ENCODE data around the gene COL18A1. TPM values are rescaled to one million over a fixed set of nuclear protein-coding genes. Genes with fewer than 3 reads are reported as not detected.

Gene COL18A1
- total RNA-seq, 1 experiment from 2014 or later: 3.4 TPM

DNA sequence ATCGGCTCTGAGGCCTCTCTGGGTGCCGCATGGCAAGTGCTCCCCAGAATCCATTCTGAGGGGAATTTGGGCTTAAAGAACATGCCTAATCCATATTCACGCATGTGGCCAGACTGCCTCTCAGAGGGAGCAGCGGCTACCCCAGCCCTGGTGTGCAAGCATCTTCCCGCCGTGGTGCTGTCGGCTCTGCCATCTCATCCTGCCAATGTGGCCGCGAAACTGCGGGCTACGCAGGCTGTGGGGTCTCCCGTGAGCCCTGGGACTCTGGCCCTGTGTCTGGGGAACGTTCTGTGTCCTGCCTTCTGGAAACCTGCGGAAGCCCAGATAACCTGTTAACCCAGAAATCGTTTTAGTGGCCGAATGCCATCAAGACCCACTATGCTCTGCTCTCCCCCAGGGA lies 76.6 kb downstream of the COL18A1 start:
- ChIA-PET POLR2A (no interaction called here), CTCF (no interaction called here)
- TF ChIP-seq, protein P1, sequence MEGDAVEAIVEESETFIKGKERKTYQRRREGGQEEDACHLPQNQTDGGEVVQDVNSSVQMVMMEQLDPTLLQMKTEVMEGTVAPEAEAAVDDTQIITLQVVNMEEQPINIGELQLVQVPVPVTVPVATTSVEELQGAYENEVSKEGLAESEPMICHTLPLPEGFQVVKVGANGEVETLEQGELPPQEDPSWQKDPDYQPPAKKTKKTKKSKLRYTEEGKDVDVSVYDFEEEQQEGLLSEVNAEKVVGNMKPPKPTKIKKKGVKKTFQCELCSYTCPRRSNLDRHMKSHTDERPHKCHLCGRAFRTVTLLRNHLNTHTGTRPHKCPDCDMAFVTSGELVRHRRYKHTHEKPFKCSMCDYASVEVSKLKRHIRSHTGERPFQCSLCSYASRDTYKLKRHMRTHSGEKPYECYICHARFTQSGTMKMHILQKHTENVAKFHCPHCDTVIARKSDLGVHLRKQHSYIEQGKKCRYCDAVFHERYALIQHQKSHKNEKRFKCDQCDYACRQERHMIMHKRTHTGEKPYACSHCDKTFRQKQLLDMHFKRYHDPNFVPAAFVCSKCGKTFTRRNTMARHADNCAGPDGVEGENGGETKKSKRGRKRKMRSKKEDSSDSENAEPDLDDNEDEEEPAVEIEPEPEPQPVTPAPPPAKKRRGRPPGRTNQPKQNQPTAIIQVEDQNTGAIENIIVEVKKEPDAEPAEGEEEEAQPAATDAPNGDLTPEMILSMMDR (IDR thresholded peaks at IDR 0.05; ENCODE audit: unreplicated experiment): no peak
- no peak for DNase-seq (ENCODE audit: unreplicated experiment)
- BruUV-seq (replicated peaks): no TSS peak
- Mint-ChIP-seq H3K4me1 (ENCODE audit: insufficient read depth, unreplicated experiment) (no peaks in the 10 kb centered on the region), H3K4me3 (ENCODE audit: unreplicated experiment) (no peak overlapping the region), H3K27me3 (ENCODE audit: insufficient read depth, unreplicated experiment) (no peaks in the 10 kb centered on the region), H3K9me3 (ENCODE audit: unreplicated experiment) (no peaks in the 10 kb centered on the region), H3K27ac (ENCODE audit: low read depth, unreplicated experiment) (no peak overlapping the region), H3K36me3 (ENCODE audit: insufficient read depth, unreplicated experiment) (no peaks in the 10 kb centered on the region)
- intact Hi-C loops (cut with micrococcal nuclease): no loop called here

DNA sequence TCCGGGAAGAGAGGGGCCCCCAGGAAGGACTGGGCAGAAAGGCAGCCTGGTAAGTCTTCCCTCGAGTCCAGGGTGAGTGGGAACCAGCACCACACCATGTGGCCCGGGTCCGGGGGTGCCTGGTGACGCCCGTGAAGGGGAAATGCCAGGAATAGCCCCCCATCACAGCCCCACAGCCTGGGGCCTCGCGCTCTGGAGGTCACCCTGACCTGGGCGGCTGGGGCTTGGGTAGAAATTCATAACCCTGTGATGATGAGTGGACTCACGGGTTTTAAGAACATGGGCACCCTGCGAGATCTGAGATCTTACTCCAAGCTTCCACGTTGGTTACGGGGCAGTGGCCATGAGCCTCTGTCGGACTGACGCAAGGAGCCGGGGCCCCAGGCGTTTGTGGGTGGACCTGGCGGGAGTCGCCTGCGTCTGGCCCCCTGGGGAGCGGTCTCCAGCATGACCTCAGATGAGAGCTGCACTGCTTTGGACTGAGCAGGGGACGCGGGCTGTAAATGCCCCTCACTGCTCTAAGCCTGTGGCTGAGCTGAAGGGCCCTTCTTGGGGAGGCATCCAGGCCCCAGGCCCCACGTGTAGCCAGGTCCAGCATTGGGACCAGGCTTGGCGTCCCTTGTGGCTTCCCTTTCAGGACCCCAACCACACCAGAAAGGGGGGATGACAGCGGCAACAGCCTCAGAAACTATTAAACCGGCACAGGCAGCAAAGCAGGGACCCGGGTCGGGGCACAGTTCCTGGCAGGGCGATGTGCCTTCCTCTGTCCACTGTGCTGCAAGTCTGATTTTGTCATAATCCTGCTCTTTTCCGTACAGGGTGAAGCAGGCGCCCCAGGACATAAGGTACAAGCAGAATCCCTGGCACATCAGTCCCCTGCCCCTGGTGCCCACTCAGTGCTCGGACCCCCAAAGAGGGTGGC lies 77.3 kb downstream of the COL18A1 start:
- TF ChIP-seq, protein P1 (IDR thresholded peaks at IDR 0.05; ENCODE audit: unreplicated experiment): no peak
- no peaks in the 10 kb centered on the region for H3K4me1 Mint-ChIP-seq (ENCODE audit: insufficient read depth, unreplicated experiment)
- intact Hi-C loops (cut with micrococcal nuclease): no loop called here
- H3K27me3 Mint-ChIP-seq (ENCODE audit: insufficient read depth, unreplicated experiment): no peaks in the 10 kb centered on the region
- H3K4me3 Mint-ChIP-seq (ENCODE audit: unreplicated experiment): no peak overlapping the region
- H3K27ac Mint-ChIP-seq (ENCODE audit: low read depth, unreplicated experiment): no peak overlapping the region
- H3K9me3 Mint-ChIP-seq (ENCODE audit: unreplicated experiment): no peaks in the 10 kb centered on the region
- ChIA-PET CTCF (no interaction called here), POLR2A (no interaction called here)
- BruUV-seq (replicated peaks): no TSS peak
- no peaks in the 10 kb centered on the region for H3K36me3 Mint-ChIP-seq (ENCODE audit: insufficient read depth, unreplicated experiment)
- DNase-seq (ENCODE audit: unreplicated experiment): no peak

DNA sequence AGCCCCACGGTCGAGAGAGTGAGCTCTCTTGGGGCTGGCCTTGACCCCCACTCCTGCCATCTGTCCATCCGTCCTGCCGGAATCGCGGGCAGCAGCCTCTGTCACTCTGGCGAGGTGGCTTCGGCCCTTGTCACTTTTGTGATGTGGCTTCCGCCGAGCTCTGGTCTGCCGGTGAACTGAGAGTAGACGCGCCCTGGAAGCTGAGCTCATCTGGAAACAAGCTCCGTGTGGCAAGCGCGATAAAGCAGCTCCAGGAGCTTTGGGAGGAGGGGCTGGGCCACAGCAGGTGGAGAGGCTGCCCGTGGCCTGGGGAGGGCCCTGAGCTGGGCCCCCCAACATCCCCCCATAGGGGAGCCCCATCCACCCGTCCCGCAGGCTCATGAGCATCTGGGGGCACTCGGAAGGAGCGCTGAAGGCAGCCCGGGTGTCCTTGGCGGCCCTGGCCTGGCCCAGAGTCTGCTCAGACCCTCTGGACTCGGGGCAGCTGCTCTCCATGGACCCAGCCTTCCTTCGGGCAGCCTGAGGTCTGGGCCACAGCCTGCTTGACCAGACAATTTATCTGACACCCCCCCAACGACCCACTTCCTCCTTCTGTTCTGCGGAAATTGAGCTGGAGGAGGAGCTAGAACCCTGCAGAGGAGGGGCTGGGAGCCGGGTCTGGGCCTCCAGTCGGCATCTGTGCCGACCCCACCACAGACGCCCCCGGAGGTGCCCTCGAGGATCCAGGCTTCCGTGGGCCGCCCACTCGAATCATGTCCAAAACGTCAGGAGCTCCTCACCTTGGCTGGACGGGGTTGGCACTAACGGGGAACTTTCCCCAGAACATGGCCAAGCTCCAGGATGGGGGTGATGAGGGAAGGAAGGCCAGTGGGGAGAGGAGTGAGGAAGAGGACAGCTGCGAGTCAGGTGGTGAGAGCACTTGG lies 78.2 kb downstream of the COL18A1 start:
- no peak for DNase-seq (ENCODE audit: unreplicated experiment)
- no peaks in the 10 kb centered on the region for H3K4me1 Mint-ChIP-seq (ENCODE audit: insufficient read depth, unreplicated experiment)
- no peak overlapping the region for H3K4me3 Mint-ChIP-seq (ENCODE audit: unreplicated experiment)
- H3K27ac Mint-ChIP-seq (ENCODE audit: low read depth, unreplicated experiment): no peak overlapping the region
- no peaks in the 10 kb centered on the region for H3K27me3 Mint-ChIP-seq (ENCODE audit: insufficient read depth, unreplicated experiment)
- TF ChIP-seq, protein P1 (IDR thresholded peaks at IDR 0.05; ENCODE audit: unreplicated experiment): no peak
- ChIA-PET CTCF (interaction anchor here (0.6 kb wide), 1 partner anchor 23 kb away, joined by 3 read pairs; no protein-coding TSS in a partner anchor), POLR2A (no interaction called here)
- BruUV-seq (replicated peaks): no TSS peak
- no peaks in the 10 kb centered on the region for H3K36me3 Mint-ChIP-seq (ENCODE audit: insufficient read depth, unreplicated experiment)
- intact Hi-C loops (cut with micrococcal nuclease): no loop called here
- no peaks in the 10 kb centered on the region for H3K9me3 Mint-ChIP-seq (ENCODE audit: unreplicated experiment)

DNA sequence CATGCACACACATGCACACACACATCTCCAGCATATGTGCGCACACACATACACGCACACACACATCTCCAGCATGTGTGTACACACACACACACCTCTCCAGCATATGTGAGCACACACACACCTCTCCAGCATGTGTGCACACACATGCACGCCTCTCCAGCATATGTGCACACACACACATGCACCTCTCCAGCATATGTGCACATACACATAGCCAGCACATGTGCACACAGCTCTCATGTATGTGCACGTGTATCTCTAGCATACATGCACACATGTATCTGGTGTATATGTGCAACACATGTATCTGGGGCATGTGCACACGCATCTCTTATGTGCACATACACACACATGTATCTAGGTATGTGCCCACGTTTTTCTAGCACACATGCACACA lies 79.4 kb downstream of the COL18A1 start:
- no peak for DNase-seq (ENCODE audit: unreplicated experiment)
- Mint-ChIP-seq H3K4me3 (ENCODE audit: unreplicated experiment) (no peak overlapping the region), H3K27ac (ENCODE audit: low read depth, unreplicated experiment) (no peak overlapping the region), H3K4me1 (ENCODE audit: insufficient read depth, unreplicated experiment) (no peaks in the 10 kb centered on the region), H3K9me3 (ENCODE audit: unreplicated experiment) (no peaks in the 10 kb centered on the region), H3K36me3 (ENCODE audit: insufficient read depth, unreplicated experiment) (no peaks in the 10 kb centered on the region), H3K27me3 (ENCODE audit: insufficient read depth, unreplicated experiment) (no peaks in the 10 kb centered on the region)
- ChIA-PET POLR2A (no interaction called here), CTCF (no interaction called here)
- BruUV-seq (replicated peaks): no TSS peak
- intact Hi-C loops (cut with micrococcal nuclease): no loop called here
- TF ChIP-seq, protein P1 (IDR thresholded peaks at IDR 0.05; ENCODE audit: unreplicated experiment): no peak

All from MCF 10A (cell line).